ENCODE measurements around the gene RAB33A. TPM values are rescaled to one million over a fixed set of nuclear protein-coding genes. Genes with fewer than 3 reads are reported as not detected.
A peak's percentile ranks its signal among the peaks of the same experiment; 100 is the strongest.

Gene RAB33A
- total RNA-seq, 1 donor from 2014 or later: 4.4 TPM

GRCh38 chrX:130184168-130184567 is 12.4 kb downstream of the RAB33A start:
- no peaks in the 10 kb centered on the region for H3K9me3 ChIP-seq (ENCODE audit: low read depth)
- H3K9ac ChIP-seq: no peak overlapping the region
- Mint-ChIP-seq H3K27ac (no peak overlapping the region), H3K4me3 (no peak overlapping the region), H3K9me3 (no peaks in the 10 kb centered on the region), H3K27me3 (ENCODE audit: insufficient read depth, low read depth) (peaks cover 5% of the 10 kb centered on the region), H3K4me1 (peaks cover 9% of the 10 kb centered on the region), H3K36me3 (peaks cover 3% of the 10 kb centered on the region)
- H3K4me1 ChIP-seq: no peaks in the 10 kb centered on the region
- H3K27ac ChIP-seq: no peak overlapping the region
- no peak for DNase-seq (ENCODE audit: low spot score)
- no peak overlapping the region for H3K4me2 ChIP-seq
- no peaks in the 10 kb centered on the region for H3K27me3 ChIP-seq
- no peaks in the 10 kb centered on the region for H3K79me2 ChIP-seq (ENCODE audit: low read depth)
- H2AFZ ChIP-seq (replicated peaks): no peak overlapping the region
- TF ChIP-seq EZH2phosphoT487 (IDR thresholded peaks at IDR 0.05) (no peak), EZH2 (IDR thresholded peaks at IDR 0.05) (no peak), CTCF (IDR thresholded peaks at IDR 0.05) (no peak)
- no peaks in the 10 kb centered on the region for H3F3A ChIP-seq (ENCODE audit: low read depth)
- H3K4me3 ChIP-seq: no peak overlapping the region
- H3K36me3 ChIP-seq: no peaks in the 10 kb centered on the region
- H4K20me1 ChIP-seq (ENCODE audit: low read depth): no peaks in the 10 kb centered on the region

DNA sequence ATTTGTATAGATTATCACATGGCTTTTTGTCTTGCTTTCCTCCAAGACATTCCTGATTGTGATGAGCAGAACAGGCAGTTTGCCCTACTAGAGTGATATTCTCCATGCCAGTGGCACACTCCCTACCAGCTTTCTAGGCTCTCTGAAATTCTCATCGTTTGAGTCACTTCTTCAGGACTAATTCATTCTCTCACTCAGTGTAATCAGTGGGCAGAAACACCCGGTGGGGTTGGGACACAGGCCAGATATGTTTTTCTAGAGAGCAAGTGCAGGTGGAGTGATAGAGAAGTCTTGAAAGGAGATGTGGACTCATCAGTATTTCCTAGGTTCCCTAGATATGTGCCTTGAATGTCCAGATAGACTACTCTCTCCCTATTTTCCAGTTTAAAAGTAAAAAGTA is 13.1 kb downstream of the RAB33A start:
- no peaks in the 10 kb centered on the region for H4K20me1 ChIP-seq (ENCODE audit: low read depth)
- H3K4me1 ChIP-seq: no peaks in the 10 kb centered on the region
- no peak overlapping the region for H3K4me3 ChIP-seq
- Mint-ChIP-seq H3K4me1 (peaks cover 9% of the 10 kb centered on the region), H3K36me3 (peaks cover 3% of the 10 kb centered on the region), H3K4me3 (no peak overlapping the region), H3K27ac (no peak overlapping the region), H3K27me3 (ENCODE audit: insufficient read depth, low read depth) (peaks cover 5% of the 10 kb centered on the region), H3K9me3 (no peaks in the 10 kb centered on the region)
- H3K27ac ChIP-seq: no peak overlapping the region
- H3F3A ChIP-seq (ENCODE audit: low read depth): no peaks in the 10 kb centered on the region
- H2AFZ ChIP-seq (replicated peaks): no peak overlapping the region
- no peaks in the 10 kb centered on the region for H3K9me3 ChIP-seq (ENCODE audit: low read depth)
- no peak overlapping the region for H3K4me2 ChIP-seq
- no peaks in the 10 kb centered on the region for H3K36me3 ChIP-seq
- no peaks in the 10 kb centered on the region for H3K27me3 ChIP-seq
- H3K9ac ChIP-seq: no peak overlapping the region
- H3K79me2 ChIP-seq (ENCODE audit: low read depth): no peaks in the 10 kb centered on the region
- no peak for DNase-seq (ENCODE audit: low spot score)
- TF ChIP-seq EZH2 (IDR thresholded peaks at IDR 0.05): no peak
- TF ChIP-seq CTCF (IDR thresholded peaks at IDR 0.05): no peak
- TF ChIP-seq EZH2phosphoT487 (IDR thresholded peaks at IDR 0.05): no peak

DNA sequence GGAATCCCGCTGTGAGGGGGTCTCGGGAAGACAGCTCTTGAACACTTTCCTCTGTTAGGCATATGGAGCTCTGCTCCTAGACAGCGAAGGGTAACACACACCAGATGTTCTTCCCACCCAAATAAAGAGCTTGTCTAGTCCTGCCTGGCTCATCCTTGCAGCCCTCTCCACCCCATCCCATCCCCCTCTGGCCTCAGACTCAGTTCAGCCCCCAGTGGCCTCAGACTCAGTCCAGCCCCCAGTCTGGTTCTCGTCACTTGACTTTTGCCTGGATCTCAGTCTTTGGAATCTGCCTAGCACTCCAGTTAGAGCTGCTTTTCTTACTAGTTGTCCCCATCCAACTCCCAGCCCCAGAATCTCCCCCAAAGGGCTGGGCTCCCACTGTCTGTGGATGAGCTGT is 14.9 kb downstream of the RAB33A start:
- Mint-ChIP-seq H3K4me1 (peaks cover 9% of the 10 kb centered on the region), H3K4me3 (peak overlapping the region; percentile 33), H3K36me3 (peaks cover 3% of the 10 kb centered on the region), H3K9me3 (no peaks in the 10 kb centered on the region), H3K27ac (peak overlapping the region; percentile 23), H3K27me3 (ENCODE audit: insufficient read depth, low read depth) (peaks cover 5% of the 10 kb centered on the region)
- no peak overlapping the region for H2AFZ ChIP-seq (replicated peaks)
- H3K9ac ChIP-seq: no peak overlapping the region
- no peak for TF ChIP-seq CTCF (IDR thresholded peaks at IDR 0.05)
- TF ChIP-seq EZH2 (IDR thresholded peaks at IDR 0.05): no peak
- TF ChIP-seq EZH2phosphoT487 (IDR thresholded peaks at IDR 0.05): no peak
- H3K36me3 ChIP-seq: no peaks in the 10 kb centered on the region
- H3K4me1 ChIP-seq: no peaks in the 10 kb centered on the region
- H3K4me2 ChIP-seq: no peak overlapping the region
- no peaks in the 10 kb centered on the region for H3K9me3 ChIP-seq (ENCODE audit: low read depth)
- H3K27ac ChIP-seq: no peak overlapping the region
- H3K27me3 ChIP-seq: no peaks in the 10 kb centered on the region
- no peak for DNase-seq (ENCODE audit: low spot score)
- no peaks in the 10 kb centered on the region for H4K20me1 ChIP-seq (ENCODE audit: low read depth)
- no peak overlapping the region for H3K4me3 ChIP-seq
- no peaks in the 10 kb centered on the region for H3K79me2 ChIP-seq (ENCODE audit: low read depth)
- no peaks in the 10 kb centered on the region for H3F3A ChIP-seq (ENCODE audit: low read depth)
